Hematopoietic multipotent progenitor cell treated with erythropoietin and hydrocortisone succinate and interleukin-3 and kit ligand, for 15 days (in vitro differentiated cells): Measurements from ENCODE around the gene PHF21B.
"Not testable (repeated sequence)": the region's sequence is repeated elsewhere in the genome, so short reads cannot be mapped to it uniquely, and the experiment has no call there.

Source experiments
- DNase-seq: peaks from one replicate; pipeline ENCODE4 v3.0.0-alpha.2; 2015; ENCODE audit warnings: low spot score

The PHF21B gene

DNA sequence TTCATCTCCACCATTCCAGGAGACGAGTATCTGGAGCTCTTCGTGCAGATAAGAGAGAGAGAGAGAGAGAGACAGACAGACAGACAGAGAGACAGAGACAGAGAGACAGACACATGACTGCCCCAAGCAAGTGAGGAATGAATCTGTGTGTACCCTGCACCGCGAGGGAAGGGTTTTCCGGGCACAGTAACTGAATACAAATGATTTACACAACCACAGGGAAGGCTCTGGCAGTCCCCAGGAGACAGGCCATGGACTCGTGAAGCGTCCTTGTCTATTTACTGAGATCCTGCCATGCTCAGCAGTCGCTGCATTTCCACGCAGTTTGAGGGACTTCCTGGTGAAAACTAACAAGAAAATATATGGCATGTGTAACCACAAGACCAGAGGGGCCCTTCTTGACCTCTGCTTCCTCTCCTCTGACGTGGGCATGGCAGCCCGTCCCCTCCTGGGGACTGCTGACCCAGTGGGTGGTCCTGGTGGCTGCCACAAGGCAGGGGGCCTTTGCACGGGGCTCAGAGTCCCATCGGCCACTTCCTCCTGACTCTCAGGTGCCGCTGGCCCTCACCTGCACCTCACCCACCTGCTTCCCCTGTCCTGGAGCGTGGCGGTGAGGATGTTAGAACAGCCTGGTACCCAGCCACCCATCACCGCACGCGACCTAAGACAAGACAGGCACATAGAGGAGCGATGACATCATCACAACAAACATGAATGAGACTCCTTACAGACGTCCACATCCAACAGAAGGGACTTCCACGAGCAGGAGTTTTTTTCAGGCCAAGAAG is 75.9 kb downstream of the PHF21B start:
- DNase-seq: no peak

DNA sequence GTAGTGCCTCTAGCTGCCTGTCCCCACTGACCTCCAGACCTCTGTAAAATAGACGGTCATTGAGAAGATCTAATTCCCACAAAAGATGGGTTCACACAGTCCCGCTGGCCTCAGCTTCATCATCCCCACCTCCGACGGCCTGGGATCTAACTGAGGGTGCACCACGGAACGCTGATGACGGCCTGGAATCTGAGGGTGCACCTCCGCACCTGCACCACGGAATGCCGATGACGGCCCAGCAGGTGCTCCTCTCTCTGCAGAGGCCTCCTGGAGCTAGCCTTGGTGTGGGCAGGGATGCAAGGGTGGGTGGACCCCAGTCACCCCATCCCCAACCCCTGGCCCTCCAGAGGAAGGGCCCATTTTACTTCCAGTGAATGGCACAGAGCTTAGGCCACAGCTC is 77.3 kb downstream of the PHF21B start:
- no peak for DNase-seq

DNA sequence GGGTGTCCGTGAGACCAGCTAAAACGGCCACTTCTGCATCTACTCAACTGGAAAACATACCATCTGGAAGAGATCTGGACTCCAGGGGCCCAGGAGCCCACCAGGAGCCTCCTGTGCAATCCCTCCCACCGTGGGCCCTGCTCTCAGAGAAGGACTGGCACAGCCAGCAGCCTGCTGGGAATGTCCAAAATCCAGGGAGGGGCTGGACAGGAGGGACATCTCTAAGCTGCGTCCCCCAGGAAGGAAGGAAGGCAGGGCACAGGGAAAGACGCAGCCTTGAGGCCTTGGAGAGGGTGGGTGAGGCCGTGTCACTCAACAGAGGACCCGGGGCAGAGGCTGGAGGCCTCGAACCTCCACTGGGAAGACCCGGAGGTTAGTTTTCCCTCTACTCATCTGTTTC is 78.0 kb downstream of the PHF21B start:
- DNase-seq: no peak

DNA sequence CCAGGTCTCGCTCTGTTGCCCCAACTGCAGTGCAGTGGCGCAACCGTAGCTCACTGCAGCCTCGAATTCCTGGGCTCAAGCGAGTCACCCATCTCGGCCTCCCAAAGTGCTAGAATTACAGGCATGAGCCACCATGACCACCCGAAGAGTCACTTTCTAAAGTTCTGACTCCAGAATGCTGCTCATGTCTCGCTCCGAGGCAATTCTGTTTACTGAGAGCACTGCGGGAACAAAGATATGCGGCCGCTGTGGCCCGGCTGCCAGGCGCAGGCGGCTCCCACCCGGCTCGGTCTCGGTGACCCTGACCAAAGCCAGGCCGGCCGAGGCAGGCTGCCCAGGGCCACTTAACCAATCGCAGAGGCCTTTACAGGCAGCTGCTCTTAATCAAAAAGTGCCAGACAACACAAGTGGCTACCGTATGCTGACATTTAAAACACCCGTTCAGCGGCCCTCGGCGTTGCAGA is 78.7 kb downstream of the PHF21B start:
- DNase-seq: no peak

DNA sequence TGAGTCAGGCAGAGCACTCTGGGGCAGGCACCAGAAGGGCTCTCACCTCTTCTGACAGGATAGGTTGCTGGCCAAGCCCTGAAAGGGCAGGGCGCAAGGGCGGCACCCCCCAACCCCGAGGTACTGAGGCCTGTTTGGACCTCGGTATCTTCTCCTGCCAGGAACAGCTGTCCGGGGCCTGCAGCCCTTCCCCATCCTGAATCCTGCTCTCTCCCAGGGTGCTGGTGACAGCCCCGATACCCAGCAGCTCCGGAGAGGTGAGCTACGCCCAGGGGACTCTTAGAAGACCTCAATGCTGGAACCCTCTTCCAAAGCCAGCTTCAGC is 79.1 kb downstream of the PHF21B start:
- no peak for DNase-seq

DNA sequence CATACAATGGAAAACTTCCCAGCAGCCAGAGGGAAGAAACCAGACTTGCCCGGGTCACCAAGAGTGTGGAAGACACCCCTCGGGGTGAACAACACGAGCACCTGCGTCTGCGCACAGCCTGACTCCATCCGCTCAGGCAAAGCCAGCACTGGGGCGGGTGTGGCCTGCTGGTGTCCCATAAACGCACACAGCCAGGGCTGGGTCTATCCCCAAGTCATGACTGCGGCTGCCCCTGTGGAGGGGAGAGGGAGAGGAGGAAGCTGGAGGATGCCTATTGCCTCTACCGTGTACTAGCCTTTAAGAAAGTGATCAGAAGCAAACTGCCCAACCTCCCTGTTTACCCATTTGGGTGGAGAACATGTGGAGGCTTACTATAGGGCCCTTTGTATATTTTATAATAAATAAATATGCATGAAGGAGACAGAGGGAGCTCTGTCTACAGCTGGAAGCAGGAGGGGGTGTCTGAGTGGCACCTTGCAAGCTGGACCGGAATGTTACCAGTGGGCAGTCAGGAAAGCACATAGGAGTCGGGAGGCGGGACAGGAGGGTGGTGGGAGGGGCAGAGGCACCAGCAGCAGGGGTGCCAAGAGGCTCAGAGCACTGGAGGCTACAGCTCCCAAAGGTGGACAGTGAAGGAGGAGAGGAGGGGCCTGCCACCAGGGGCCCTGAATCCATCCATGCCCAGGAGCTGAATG is 79.6 kb downstream of the PHF21B start:
- DNase-seq: no peak

DNA sequence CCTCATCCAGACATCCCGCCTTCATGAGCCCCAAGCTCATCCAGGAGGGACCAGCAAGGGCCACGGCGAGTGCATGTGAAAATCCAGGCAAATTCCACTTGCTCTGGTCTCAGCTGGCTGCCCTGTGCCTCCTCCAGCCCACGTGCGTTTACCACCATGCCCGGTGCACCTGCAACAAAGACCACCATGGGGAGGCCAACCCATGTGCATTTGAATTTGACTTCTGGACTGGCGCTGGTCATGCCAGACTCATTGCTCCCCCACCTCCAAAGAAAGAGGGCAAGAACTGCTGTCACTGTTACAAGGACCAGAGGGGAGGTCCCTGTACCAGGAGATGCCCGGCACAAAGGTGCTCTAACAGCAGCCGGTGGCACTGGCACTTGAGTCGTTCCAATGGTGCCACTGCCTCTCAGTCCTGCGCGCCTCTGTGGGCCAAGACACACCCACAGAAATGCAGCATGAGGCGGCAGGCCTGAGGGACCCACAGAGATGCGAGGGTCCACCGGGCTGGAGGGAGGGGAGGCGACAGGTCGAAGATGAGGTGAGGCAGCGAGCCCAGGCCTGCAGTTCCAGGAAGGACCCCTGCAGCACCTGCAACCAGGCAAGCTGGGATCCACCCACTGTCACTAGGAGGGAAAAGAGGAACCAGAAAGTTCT is 80.3 kb downstream of the PHF21B start:
- DNase-seq: no peak

DNA sequence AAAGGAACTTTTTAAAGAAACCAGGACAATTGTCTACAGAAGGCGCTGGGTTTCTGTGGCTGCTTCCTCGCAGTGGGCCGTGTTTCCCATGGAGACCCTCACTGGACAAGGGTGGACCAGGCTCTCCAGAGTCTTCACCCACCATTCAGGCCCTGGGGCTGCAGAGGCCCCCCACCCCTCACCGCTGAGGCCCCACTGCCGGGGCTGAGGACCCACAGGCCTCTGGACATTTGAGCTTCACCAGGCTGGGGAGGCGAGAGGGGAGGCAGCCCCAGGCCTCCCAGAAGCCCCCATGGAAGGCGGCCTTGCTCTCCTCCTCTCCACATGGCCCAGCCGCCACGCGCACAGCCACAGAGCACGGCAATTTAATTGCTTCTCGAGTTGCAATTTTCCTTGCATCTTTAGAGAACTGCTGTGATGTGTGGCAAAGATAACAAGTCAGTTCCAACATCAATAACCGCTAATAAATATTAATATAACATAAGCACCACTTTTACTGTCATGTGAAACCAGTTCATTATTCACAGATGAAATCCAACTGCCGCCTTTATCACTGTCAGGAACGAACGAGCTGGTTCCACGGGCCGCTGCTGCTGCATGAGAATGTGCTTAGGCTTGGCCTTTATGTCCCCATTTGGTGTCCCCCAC is 81.0 kb downstream of the PHF21B start:
- no peak for DNase-seq

DNA sequence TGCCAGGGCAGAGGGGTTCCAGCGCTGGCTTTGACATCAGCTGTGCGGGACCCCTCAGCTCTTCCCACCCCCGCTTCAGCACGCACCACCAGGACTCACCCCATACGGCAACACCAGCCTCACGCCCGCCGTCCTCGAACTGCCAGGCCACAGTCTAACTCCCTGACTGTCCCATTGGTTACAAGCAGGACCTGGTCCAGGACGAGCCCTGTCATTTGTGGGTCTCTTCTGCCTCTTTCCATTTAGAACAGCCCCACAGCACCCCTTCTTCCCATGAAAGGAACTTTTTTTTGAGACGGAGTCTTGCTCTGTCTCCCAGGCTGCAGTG is 81.7 kb downstream of the PHF21B start:
- no peak for DNase-seq

DNA sequence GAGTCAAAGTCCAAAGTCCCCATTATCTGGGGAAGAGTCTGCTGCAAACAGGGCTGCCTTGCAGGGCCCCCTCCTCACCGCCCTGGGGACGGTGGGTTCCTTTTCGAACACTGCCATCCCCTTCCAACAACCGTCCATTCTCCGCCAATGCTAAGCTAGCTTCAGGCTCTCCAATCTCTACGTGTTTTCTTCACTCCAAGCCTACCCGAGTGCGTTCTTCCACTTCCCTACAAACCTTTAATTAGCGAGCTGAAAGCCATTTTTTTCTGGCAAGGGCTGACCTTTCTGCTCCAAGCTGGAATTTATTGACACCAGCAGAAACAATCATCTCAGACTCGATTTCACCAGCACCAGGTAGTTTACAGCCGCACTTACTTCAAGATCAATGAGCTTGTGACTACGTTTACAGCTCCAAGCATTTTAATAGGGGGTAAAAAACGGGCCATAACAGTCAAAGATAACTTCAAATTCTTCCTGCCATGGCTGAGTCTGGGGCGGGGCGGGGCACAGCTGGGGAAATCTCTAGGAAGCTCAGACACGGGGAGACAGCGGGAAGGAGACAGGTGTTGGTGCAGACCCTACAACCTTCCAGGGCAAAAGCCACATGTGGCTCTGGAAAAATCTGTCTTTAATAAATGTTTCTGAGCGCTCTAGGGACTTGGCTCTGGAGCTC is 82.2 kb downstream of the PHF21B start:
- no peak for DNase-seq

DNA sequence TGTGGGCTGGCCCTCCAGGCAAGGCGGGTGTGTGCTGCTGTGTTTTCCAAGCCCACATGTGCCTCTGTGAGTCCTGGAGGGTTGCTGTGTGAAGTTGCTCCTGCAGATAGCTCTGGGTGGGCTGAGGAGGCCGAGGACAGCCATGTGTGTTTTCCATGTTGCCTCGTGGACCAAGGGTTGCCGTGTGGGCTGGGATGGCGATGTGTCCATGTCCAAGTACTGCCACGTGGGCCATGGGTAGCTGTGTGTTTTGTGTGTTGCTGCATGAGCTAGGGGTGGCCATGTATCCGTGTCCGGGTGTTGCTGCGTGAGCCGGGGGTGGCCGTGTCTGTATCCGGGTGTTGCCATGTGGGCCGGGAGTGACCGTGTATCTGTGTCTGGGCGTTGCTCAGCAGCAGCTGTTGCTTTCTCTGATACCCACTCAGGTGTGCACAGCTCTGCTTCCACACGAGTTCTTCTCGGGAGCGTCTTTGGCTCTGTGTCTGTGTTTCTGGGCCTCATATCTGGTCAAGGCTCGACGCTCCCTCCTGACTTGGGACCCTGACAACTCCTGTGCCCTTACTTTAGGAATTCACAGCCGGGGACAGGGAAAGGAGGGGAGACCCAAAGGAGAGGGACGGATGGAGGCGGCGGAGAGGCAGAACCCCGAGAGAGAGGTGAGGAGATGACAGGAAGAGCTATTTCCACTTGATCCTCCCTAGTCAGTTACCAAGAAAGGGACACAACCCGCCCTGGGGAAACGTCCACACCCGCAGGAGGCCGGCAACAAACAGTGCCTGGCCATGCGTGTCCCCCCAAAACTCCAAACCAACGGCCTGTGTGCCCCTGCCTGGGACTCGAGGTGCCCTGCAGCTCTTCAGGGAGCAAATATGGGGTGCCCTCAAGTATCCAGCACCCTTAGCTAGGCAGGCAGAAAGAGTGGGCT is 83.1 kb downstream of the PHF21B start:
- no peak for DNase-seq

DNA sequence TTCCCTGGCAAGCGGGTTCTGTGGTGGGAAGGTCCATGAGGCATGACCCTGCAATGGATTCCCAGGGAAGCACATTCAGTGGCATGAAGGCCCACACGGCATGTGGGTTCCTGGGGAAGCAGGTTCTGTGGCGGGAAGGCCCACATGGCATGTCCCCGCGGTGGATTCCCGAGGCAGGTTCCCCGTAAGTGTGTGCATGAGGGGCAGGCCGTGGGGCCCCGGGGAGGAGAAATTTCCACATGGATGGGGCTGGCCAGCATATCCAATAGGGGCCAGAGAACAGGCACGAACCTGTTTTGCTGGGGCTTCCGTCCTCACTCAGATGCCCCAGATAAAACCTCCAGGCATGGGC is 83.7 kb downstream of the PHF21B start:
- DNase-seq: no peak

DNA sequence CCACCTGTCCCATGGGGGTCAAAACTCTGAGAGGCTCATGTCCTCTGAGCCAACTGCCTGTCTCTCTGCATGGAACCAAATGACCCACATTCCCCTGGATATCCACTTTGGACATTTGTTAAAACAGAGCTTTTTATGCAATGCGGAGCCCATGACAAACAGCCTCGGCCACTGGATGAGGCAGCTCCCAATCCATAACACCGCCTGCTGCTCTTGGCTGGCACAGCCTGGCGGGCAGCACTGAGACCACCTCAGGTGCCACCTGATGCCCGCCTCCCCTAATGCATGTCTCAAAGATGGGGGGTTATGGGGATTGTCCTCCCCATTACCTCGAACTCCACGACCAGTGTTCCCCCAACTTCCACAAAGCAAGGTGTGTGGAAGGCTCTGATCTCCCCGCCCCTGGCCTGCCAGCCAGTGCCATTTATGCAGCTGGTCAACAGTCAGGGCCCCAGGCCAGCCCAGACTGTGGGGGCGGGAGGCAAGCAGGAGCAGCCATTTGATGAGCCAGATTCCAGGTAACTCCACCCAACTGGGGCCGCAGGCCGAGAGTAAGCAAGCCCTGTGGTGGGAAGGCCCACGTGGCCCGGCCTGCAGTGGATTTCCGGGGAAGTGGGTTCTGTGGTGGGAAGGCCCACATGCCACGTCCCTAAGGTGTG is 84.2 kb downstream of the PHF21B start:
- no peak for DNase-seq

DNA sequence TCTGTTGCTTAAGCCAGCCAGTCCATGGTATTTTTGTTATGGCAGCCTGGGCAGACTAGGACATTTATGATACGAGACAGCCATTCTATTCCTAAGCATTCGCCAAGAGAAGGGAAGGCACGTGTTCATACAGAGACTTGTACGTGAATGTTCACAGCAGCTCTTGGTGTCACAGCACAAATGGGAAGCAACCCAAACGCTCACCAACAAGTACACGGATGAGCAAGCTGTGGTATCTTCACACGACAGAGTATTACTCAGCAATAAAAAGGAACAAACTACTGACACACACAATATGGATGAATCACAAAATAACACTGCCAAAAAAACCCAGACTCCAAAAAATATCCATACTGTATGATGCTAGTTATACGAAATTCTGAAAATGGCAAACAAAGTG is 85.1 kb downstream of the PHF21B start:
- DNase-seq: no peak

DNA sequence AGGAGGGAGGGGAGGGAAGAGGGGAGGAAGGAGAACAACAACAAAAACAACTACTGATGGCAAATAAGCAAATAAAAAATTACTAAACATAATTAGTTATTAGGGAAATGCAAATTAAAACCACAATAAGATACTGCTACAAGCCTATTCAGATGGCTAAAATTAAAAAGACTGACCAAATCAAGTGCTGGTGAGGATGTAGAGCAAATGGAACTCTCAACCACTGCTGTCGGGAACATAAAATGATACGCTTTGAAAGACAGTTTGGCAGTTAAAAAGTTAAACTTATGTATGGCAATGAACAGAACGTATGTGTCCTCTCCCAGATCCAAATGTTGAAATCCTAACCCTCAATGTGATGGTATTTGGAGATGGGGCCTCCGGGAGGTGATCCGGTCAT is 85.7 kb downstream of the PHF21B start:
- DNase-seq: no peak

DNA sequence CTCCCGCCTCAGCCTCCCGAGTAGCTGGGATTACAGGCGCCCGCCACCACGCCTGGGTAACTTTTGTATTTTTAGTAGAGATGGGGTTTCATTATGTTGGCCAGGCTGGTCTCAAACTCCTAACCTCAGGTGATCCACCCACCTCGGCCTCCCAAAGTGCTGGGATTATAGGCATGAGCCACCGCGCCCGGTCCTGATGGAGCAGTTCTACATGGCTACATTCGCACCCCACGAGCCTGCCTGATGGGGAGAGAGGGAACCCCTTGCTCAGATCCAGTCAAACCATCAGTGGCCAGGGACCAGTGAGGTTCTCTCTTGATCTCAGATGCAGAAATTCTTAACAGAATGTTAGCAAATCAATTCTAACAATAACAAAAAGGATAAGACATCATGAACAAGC is 88.0 kb downstream of the PHF21B start:
- not testable (repeated sequence) for DNase-seq

DNA sequence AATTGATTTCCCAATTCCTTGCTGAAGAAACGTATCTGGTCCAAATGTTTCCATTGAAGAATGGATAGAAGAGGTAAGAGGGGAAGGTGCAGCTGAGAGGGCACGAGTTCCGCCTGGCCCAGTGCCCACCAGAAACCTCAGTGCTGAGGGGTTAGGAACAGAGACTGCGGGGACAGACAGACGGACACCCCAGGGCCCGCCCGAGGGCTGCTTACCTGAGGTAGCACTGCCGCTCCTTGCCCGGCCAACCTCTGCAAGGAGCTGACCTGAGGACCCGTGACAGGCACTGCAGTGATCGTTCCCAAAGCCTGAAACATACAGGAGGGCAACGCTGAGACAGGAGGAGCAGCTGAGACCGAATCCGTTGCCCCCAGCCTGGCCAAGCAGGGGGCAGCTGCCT is 89.6 kb downstream of the PHF21B start:
- no peak for DNase-seq

DNA sequence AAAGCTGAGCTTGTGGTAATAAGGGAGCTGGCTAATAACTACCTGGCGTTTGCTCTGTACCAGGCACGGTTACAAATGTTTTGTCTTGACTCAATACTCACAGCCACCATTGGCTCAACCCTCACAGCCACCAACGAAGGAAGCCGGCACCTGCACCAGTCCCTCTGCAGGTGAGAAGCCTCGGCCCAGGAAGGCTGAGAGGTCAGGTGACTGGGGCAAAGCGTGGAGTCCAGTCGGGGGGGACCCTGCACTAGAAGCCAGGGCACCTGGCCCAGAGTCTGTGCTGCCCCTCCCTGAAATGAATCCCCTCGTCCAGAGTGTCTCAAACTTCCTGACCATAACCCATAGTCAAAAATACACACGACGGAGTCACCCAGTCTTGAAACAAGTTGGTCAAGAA is 90.1 kb downstream of the PHF21B start:
- DNase-seq: no peak

DNA sequence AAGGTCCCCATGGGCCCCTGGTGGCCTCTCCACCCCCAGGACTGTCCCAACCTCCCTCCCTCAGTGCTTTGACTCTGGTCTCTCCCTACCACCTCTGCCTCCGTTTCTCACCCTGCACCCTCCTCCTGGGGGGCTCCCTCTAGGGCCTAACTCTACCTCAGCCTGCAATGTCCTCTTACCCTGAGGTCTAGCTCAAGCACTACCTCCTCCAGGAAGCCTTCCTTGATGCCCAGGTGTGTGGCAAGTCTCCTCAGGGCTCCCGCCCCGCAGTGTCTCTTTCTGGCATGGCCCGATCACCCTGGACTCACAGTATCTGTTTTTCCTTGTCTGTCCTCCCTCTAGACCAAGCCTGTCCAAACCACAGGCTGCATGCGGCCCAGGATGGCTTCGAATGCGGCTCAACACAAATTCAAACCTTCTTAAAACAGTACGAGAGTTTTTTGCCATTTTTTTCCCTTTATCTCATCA is 90.8 kb downstream of the PHF21B start:
- no peak for DNase-seq

DNA sequence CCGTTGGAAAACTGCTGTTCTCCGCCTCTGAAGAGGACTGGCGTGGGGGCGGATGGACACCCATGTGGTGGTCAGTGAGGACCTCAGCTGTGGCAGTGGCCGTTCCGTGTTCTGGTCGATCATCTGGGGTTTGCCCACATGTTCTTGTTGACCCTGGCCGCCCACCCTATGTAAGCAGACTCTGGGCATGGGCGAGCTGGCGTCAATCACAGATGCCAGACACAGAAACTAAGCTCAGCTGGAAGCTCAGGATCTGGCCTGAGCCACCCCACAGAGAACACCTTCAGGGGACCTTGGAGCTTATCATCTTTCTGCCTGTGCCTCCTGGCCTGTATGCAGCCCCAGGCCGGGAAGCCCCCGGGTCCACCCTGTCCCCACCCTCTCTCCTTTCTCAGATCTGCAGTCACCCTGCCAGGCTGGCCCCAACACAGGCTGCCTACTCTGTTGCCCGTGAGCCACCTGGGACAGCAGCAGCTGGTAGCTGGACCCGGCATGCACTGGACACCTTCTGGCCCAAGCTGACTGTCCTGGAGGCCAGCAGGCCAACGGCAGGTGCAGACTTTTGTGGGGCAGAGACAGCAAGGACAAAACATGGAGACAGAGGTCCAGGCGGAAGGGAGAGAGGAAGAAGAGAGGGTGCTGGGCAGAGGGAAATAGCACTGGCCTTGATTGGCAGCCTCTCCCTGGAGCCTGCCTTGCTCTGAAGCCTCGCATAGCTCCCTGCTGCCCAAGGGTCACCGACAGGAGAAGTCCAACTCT is 91.5 kb downstream of the PHF21B start:
- no peak for DNase-seq
